HG03342 (cell line): ENCODE results near the gene TSPAN3.

Experiments used
- ATAC-seq: cut with Tn5 transposase; IDR thresholded peaks from one replicate; pipeline ENCODE4 v1.9.1; 2021; ENCODE audit warnings: mild to moderate bottlenecking, moderate library complexity; ENCODE audit not compliant: unreplicated experiment

The TSPAN3 gene

GRCh38 chr15:77025083-77025901 is 45.6 kb downstream of the TSPAN3 start:
- no peak for ATAC-seq

- no peak for ATAC-seq
Measured at GRCh38 chr15:77024273-77025082, 46.4 kb downstream of the TSPAN3 start.

- ATAC-seq: no peak
Measured at GRCh38 chr15:77023576-77024272, 47.2 kb downstream of the TSPAN3 start.

GRCh38 chr15:77022646-77023575 is 48.0 kb downstream of the TSPAN3 start:
- ATAC-seq: no peak

GRCh38 chr15:77021803-77022381 is 49.0 kb downstream of the TSPAN3 start:
- no peak for ATAC-seq

GRCh38 chr15:77021088-77021481 is 49.8 kb downstream of the TSPAN3 start:
- ATAC-seq: no peak

- ATAC-seq: no peak
Measured at GRCh38 chr15:77020348-77021087, 50.4 kb downstream of the TSPAN3 start.

GRCh38 chr15:77019521-77020331 is 51.2 kb downstream of the TSPAN3 start:
- no peak for ATAC-seq

- no peak for ATAC-seq
Measured at GRCh38 chr15:77018796-77019505, 52.0 kb downstream of the TSPAN3 start.

GRCh38 chr15:77017761-77018720 is 52.9 kb downstream of the TSPAN3 start:
- ATAC-seq: no peak

- no peak for ATAC-seq
Measured at GRCh38 chr15:77017091-77017660, 53.7 kb downstream of the TSPAN3 start.

- no peak for ATAC-seq
Measured at GRCh38 chr15:77016321-77016695, 54.6 kb downstream of the TSPAN3 start.

GRCh38 chr15:77015646-77016320 is 55.1 kb downstream of the TSPAN3 start:
- ATAC-seq: no peak

- ATAC-seq: peak; percentile 48
Measured at GRCh38 chr15:77014132-77015081, 56.5 kb downstream of the TSPAN3 start.

GRCh38 chr15:77013776-77014131 is 57.2 kb downstream of the TSPAN3 start:
- ATAC-seq: peak; percentile 55
